GM23338 (cell line): ENCODE data around the gene HAO1. TPM values are rescaled to one million over a fixed set of nuclear protein-coding genes. Genes with fewer than 3 reads are reported as not detected.

Source experiments
- ATAC-seq: fragments of 200-7000 bp; cut with Tn5 transposase; 3 replicates; pipeline ENCODE4 v1.9.1; 2020
- DNase-seq: peaks from one replicate; pipeline ENCODE4 v3.0.0-alpha.2; 2015; ENCODE audit warnings: low spot score
- H2AFZ ChIP-seq: fragments of 200-600 bp; sonication (generic); 2 replicates; pipeline ENCODE4 v1.8.0; 2016; ENCODE audit warnings: antibody characterized with exemption, mild to moderate bottlenecking, moderate library complexity
- H3F3A ChIP-seq: fragments of 200-600 bp; sonication (generic); replicated peaks from 2 replicates; pipeline ENCODE4 v1.8.0; 2017; ENCODE audit warnings: antibody characterized with exemption, mixed run types, low read depth
- H3K27ac ChIP-seq: fragments of 200-600 bp; sonication (generic); 2 replicates; pipeline ENCODE4 v1.6.1; 2016; ENCODE audit warnings: low read depth
- H3K27me3 ChIP-seq: fragments of 200-600 bp; sonication (generic); 2 replicates; pipeline ENCODE4 v1.8.0; 2016; ENCODE audit warnings: mild to moderate bottlenecking, mixed run types, moderate library complexity; ENCODE audit not compliant: insufficient read depth
- H3K36me3 ChIP-seq: fragments of 200-600 bp; sonication (generic); 2 replicates; pipeline ENCODE4 v1.8.0; 2016; ENCODE audit warnings: mild to moderate bottlenecking; ENCODE audit not compliant: insufficient read depth
- H3K4me1 ChIP-seq: fragments of 200-600 bp; sonication (generic); 2 replicates; pipeline ENCODE4 v1.8.0; 2016; ENCODE audit warnings: mild to moderate bottlenecking, moderate library complexity; ENCODE audit not compliant: insufficient read depth
- H3K4me2 ChIP-seq: fragments of 200-600 bp; sonication (generic); 2 replicates; pipeline ENCODE4 v1.7.1; 2017; ENCODE audit warnings: mixed run types
- H3K4me3 ChIP-seq: fragments of 200-600 bp; sonication (generic); 2 replicates; pipeline ENCODE4 v1.6.1; 2016; ENCODE audit warnings: mixed run types
- H3K79me2 ChIP-seq: fragments of 200-600 bp; sonication (generic); replicated peaks from 2 replicates; pipeline ENCODE4 v1.8.0; 2017; ENCODE audit warnings: mild to moderate bottlenecking; ENCODE audit not compliant: insufficient read depth
- H3K9me2 ChIP-seq: fragments of 200-600 bp; sonication (generic); 2 replicates; pipeline ENCODE4 v1.8.0; 2017; ENCODE audit not compliant: insufficient read depth
- H4K20me1 ChIP-seq: fragments of 200-600 bp; sonication (generic); replicated peaks from 2 replicates; pipeline ENCODE4 v1.8.0; 2017; ENCODE audit warnings: mild to moderate bottlenecking; ENCODE audit not compliant: insufficient read depth
- H3K27ac Mint-ChIP-seq: 2 replicates; pipeline ENCODE4 v1.8.0; 2020; ENCODE audit warnings: inconsistent platforms, mild to moderate bottlenecking, moderate library complexity, mixed read lengths
- H3K27me3 Mint-ChIP-seq: 3 replicates; pipeline ENCODE4 v1.8.0; 2022; ENCODE audit warnings: low read depth, mild to moderate bottlenecking, moderate library complexity, mixed read lengths, inconsistent platforms; ENCODE audit not compliant: insufficient read depth, poor library complexity
- H3K36me3 Mint-ChIP-seq: 3 replicates; pipeline ENCODE4 v1.8.0; 2021; ENCODE audit warnings: low read depth, mild to moderate bottlenecking, inconsistent platforms, moderate library complexity, mixed read lengths
- H3K4me1 Mint-ChIP-seq: 3 replicates; pipeline ENCODE4 v1.8.0; 2020; ENCODE audit warnings: mild to moderate bottlenecking, inconsistent platforms, mixed read lengths
- H3K4me3 Mint-ChIP-seq: 3 replicates; pipeline ENCODE4 v1.8.0; 2021; ENCODE audit warnings: moderate library complexity, mild to moderate bottlenecking, inconsistent platforms, mixed read lengths
- H3K9me3 Mint-ChIP-seq: 3 replicates; pipeline ENCODE4 v1.8.0; 2020; ENCODE audit warnings: moderate library complexity, mild to moderate bottlenecking, inconsistent platforms, mixed read lengths
- ETS1 ChIP-seq: IDR thresholded peaks from 2 replicates; pipeline ENCODE4 v1.6.1; 2016; ENCODE audit warnings: antibody characterized with exemption
- EZH2 ChIP-seq: fragments of 200-600 bp; sonication (generic); IDR thresholded peaks from one replicate; pipeline ENCODE4 v1.8.0; 2017; ENCODE audit warnings: antibody characterized with exemption, mild to moderate bottlenecking, low read depth; ENCODE audit not compliant: unreplicated experiment
- NANOG ChIP-seq: IDR thresholded peaks from 2 replicates; pipeline ENCODE4 v1.6.1; 2016; ENCODE audit warnings: antibody characterized with exemption, borderline replicate concordance
- POLR2AphosphoS5 ChIP-seq: IDR thresholded peaks from 2 replicates; pipeline ENCODE4 v1.6.1; 2016; ENCODE audit warnings: antibody characterized with exemption, low read depth
- ZNF114 ChIP-seq: fragments of 250-450 bp; sonication (Bioruptor Pico); IDR thresholded peaks from 2 replicates; pipeline ENCODE4 v1.5.0; 2020; ENCODE audit warnings: mild to moderate bottlenecking, moderate library complexity
- ZNF331 ChIP-seq: fragments of 250-450 bp; sonication (Bioruptor Pico); IDR thresholded peaks from 2 replicates; pipeline ENCODE4 v1.5.0; 2020; ENCODE audit warnings: low read depth, mild to moderate bottlenecking, moderate library complexity
- polyA plus RNA-seq: library from polyadenylated mRNA; unstranded; fragments of >200 nt; fragmentation: Nextera tagmentation; extraction: Ambion mirVana; gene quantifications from 2 replicates; pipeline ENCODE4 v1.2.1, GENCODE V29; 2016
- total RNA-seq: library from RNA; depleted of rRNA; stranded (reverse); fragments of >200 nt; shearing (Covaris generic); gene quantifications from 2 replicates; pipeline ENCODE4 v1.2.3, GENCODE V29; 2014
- TF ChIP-seq, protein P1 (sequence below): fragments of 250-450 bp; sonication (Bioruptor Pico); IDR thresholded peaks from 2 replicates; pipeline ENCODE4 v1.5.0; 2020; ENCODE audit warnings: mild to moderate bottlenecking, moderate library complexity
- TF ChIP-seq, protein P2 (sequence below), 2 experiments: fragments of 200-600 bp in 1 of 2; sonication (generic) in 1 of 2; conservative IDR thresholded peaks; 2 replicates each; pipeline versions ENCODE4 v1.5.1 to v1.6.1; 2016 to 2017; ENCODE audit warnings: antibody characterized with exemption in 2 of 2, low read depth in 2 of 2, mild to moderate bottlenecking in 2 of 2, moderate library complexity in 1 of 2
- TF ChIP-seq, protein P3 (sequence below): IDR thresholded peaks from one replicate; pipeline ENCODE4 v1.6.1; 2018; ENCODE audit warnings: antibody characterized with exemption; ENCODE audit not compliant: unreplicated experiment

Gene HAO1
- total and polyA plus RNA-seq, 2 experiments from 2014 or later = not detected

DNA sequence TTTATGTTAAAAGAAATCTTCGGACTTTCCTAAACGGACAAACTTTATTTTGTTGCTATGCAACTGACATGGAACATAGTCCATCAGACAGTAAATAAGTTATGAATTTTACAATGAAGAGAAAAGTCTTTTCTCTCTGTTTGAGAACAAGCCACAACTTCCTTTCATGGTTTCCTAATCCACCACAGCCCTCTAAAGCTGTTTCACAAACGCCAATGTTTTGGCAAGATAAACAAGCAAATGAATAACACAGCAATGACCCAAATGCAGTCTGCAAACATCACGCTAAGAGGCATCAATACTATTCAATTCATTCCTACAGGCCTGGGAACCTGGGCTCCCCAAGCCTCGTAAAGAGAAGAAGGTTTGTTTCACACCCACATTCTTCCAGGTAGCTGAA lies 60.4 kb downstream of the HAO1 start:
- TF ChIP-seq ETS1 (no peak), EZH2 (no peak), POLR2AphosphoS5 (no peak)
- no peak overlapping the region for H3K27ac ChIP-seq
- no peaks in the 10 kb centered on the region for H3K4me1 ChIP-seq
- Mint-ChIP-seq H3K27me3 (no peaks in the 10 kb centered on the region), H3K36me3 (no peaks in the 10 kb centered on the region), H3K27ac (no peak overlapping the region), H3K9me3 (no peaks in the 10 kb centered on the region), H3K4me1 (no peaks in the 10 kb centered on the region; the same call in 2 of the 3 replicates), H3K4me3 (no peak overlapping the region)
- peak; percentile 2 for DNase-seq
- H3K4me3 ChIP-seq = no peak overlapping the region
- no peaks in the 10 kb centered on the region for H3F3A ChIP-seq
- no peak for ATAC-seq
- H3K36me3 ChIP-seq = no peaks in the 10 kb centered on the region
- no peak overlapping the region for H3K4me2 ChIP-seq
- peak overlapping the region; percentile 19; the same call in 1 of the 2 replicates for H2AFZ ChIP-seq
- H3K79me2 ChIP-seq = no peaks in the 10 kb centered on the region
- H4K20me1 ChIP-seq = no peaks in the 10 kb centered on the region
- H3K27me3 ChIP-seq = no peaks in the 10 kb centered on the region
- H3K9me2 ChIP-seq = no peaks in the 10 kb centered on the region

DNA sequence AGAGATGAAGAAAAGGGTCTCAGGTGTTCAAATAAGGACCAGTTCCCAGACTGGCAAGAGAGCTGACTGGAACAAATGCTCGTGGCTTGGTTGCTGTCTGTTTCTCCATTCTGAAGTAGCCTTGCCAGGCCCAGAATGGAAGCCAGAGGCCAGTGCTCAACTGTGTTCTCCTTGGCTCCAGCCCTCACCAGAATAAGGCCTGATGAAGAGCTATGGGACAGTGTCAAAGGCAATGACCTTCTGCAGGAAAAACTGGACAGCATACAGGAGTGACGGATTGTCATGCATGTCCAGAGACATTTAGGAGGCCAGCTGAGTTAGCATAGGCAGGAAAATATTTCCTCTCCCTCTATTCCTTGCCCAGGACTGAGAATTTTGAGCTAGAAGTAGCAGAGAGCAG lies 72.2 kb downstream of the HAO1 start:
- Histone ChIP-seq H3K9me2 (no peaks in the 10 kb centered on the region), H3K4me1 (no peaks in the 10 kb centered on the region), H3K27me3 (no peaks in the 10 kb centered on the region), H3K79me2 (no peaks in the 10 kb centered on the region), H3K4me3 (no peak overlapping the region), H3F3A (no peaks in the 10 kb centered on the region), H4K20me1 (no peaks in the 10 kb centered on the region), H3K27ac (no peak overlapping the region), H2AFZ (no peak overlapping the region), H3K36me3 (no peaks in the 10 kb centered on the region), H3K4me2 (no peak overlapping the region)
- ATAC-seq (no peak), DNase-seq (no peak)
- H3K9me3 Mint-ChIP-seq = no peaks in the 10 kb centered on the region
- no peaks in the 10 kb centered on the region for H3K4me1 Mint-ChIP-seq
- no peaks in the 10 kb centered on the region for H3K36me3 Mint-ChIP-seq
- H3K27ac Mint-ChIP-seq = no peak overlapping the region
- H3K4me3 Mint-ChIP-seq = no peak overlapping the region
- H3K27me3 Mint-ChIP-seq = peaks cover 1% of the 10 kb centered on the region
- TF ChIP-seq, protein P1, sequence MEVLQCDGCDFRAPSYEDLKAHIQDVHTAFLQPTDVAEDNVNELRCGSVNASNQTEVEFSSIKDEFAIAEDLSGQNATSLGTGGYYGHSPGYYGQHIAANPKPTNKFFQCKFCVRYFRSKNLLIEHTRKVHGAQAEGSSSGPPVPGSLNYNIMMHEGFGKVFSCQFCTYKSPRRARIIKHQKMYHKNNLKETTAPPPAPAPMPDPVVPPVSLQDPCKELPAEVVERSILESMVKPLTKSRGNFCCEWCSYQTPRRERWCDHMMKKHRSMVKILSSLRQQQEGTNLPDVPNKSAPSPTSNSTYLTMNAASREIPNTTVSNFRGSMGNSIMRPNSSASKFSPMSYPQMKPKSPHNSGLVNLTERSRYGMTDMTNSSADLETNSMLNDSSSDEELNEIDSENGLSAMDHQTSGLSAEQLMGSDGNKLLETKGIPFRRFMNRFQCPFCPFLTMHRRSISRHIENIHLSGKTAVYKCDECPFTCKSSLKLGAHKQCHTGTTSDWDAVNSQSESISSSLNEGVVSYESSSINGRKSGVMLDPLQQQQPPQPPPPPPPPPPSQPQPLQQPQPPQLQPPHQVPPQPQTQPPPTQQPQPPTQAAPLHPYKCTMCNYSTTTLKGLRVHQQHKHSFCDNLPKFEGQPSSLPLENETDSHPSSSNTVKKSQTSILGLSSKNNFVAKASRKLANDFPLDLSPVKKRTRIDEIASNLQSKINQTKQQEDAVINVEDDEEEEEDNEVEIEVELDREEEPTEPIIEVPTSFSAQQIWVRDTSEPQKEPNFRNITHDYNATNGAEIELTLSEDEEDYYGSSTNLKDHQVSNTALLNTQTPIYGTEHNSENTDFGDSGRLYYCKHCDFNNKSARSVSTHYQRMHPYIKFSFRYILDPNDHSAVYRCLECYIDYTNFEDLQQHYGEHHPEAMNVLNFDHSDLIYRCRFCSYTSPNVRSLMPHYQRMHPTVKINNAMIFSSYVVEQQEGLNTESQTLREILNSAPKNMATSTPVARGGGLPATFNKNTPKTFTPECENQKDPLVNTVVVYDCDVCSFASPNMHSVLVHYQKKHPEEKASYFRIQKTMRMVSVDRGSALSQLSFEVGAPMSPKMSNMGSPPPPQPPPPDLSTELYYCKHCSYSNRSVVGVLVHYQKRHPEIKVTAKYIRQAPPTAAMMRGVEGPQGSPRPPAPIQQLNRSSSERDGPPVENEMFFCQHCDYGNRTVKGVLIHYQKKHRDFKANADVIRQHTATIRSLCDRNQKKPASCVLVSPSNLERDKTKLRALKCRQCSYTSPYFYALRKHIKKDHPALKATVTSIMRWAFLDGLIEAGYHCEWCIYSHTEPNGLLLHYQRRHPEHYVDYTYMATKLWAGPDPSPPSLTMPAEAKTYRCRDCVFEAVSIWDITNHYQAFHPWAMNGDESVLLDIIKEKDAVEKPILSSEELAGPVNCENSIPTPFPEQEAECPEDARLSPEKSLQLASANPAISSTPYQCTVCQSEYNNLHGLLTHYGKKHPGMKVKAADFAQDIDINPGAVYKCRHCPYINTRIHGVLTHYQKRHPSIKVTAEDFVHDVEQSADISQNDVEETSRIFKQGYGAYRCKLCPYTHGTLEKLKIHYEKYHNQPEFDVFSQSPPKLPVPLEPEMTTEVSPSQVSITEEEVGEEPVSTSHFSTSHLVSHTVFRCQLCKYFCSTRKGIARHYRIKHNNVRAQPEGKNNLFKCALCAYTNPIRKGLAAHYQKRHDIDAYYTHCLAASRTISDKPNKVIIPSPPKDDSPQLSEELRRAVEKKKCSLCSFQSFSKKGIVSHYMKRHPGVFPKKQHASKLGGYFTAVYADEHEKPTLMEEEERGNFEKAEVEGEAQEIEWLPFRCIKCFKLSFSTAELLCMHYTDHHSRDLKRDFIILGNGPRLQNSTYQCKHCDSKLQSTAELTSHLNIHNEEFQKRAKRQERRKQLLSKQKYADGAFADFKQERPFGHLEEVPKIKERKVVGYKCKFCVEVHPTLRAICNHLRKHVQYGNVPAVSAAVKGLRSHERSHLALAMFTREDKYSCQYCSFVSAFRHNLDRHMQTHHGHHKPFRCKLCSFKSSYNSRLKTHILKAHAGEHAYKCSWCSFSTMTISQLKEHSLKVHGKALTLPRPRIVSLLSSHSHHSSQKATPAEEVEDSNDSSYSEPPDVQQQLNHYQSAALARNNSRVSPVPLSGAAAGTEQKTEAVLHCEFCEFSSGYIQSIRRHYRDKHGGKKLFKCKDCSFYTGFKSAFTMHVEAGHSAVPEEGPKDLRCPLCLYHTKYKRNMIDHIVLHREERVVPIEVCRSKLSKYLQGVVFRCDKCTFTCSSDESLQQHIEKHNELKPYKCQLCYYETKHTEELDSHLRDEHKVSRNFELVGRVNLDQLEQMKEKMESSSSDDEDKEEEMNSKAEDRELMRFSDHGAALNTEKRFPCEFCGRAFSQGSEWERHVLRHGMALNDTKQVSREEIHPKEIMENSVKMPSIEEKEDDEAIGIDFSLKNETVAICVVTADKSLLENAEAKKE (CRISPR knock-in tag) = no peak
- no peak for TF ChIP-seq POLR2AphosphoS5
- TF ChIP-seq, protein P2, sequence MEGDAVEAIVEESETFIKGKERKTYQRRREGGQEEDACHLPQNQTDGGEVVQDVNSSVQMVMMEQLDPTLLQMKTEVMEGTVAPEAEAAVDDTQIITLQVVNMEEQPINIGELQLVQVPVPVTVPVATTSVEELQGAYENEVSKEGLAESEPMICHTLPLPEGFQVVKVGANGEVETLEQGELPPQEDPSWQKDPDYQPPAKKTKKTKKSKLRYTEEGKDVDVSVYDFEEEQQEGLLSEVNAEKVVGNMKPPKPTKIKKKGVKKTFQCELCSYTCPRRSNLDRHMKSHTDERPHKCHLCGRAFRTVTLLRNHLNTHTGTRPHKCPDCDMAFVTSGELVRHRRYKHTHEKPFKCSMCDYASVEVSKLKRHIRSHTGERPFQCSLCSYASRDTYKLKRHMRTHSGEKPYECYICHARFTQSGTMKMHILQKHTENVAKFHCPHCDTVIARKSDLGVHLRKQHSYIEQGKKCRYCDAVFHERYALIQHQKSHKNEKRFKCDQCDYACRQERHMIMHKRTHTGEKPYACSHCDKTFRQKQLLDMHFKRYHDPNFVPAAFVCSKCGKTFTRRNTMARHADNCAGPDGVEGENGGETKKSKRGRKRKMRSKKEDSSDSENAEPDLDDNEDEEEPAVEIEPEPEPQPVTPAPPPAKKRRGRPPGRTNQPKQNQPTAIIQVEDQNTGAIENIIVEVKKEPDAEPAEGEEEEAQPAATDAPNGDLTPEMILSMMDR (conservative IDR thresholded peaks at IDR 0.05; ENCODE audit: low read depth in 2 of 2) = no peak
- TF ChIP-seq EZH2 = no peak
- no peak for TF ChIP-seq ZNF331 (CRISPR knock-in tag)
- TF ChIP-seq, protein P3, sequence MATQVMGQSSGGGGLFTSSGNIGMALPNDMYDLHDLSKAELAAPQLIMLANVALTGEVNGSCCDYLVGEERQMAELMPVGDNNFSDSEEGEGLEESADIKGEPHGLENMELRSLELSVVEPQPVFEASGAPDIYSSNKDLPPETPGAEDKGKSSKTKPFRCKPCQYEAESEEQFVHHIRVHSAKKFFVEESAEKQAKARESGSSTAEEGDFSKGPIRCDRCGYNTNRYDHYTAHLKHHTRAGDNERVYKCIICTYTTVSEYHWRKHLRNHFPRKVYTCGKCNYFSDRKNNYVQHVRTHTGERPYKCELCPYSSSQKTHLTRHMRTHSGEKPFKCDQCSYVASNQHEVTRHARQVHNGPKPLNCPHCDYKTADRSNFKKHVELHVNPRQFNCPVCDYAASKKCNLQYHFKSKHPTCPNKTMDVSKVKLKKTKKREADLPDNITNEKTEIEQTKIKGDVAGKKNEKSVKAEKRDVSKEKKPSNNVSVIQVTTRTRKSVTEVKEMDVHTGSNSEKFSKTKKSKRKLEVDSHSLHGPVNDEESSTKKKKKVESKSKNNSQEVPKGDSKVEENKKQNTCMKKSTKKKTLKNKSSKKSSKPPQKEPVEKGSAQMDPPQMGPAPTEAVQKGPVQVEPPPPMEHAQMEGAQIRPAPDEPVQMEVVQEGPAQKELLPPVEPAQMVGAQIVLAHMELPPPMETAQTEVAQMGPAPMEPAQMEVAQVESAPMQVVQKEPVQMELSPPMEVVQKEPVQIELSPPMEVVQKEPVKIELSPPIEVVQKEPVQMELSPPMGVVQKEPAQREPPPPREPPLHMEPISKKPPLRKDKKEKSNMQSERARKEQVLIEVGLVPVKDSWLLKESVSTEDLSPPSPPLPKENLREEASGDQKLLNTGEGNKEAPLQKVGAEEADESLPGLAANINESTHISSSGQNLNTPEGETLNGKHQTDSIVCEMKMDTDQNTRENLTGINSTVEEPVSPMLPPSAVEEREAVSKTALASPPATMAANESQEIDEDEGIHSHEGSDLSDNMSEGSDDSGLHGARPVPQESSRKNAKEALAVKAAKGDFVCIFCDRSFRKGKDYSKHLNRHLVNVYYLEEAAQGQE = no peak
- no peak for TF ChIP-seq ZNF114 (CRISPR knock-in tag)
- no peak for TF ChIP-seq NANOG
